ENCODE measurements around the gene VSNL1. TPM values are rescaled to one million over a fixed set of nuclear protein-coding genes. Genes with fewer than 3 reads are reported as not detected.

Gene VSNL1
- polyA plus RNA-seq, 1 experiment: 0.86 TPM

DNA sequence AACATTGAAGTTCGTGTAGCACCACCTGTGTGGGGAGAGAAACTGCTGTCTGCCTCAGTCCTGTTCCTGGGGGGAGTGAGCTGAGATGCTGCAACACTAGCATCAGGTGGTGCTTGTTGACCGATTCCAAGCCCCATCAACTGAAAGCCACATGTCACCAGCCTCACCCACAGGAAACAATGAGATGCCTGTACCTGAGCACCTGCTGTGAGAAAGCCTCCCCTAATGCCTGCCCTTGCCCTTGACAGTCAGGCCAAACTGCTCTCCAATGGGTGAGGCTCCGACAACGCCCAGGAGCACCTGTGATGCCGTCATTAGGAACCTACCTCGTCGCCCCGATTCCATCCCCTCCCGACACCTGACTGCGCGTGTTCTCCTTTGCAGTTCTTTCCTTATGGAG is 108.5 kb downstream of the VSNL1 start:
- POLR2A ChIA-PET: no interaction called here
- DNase-seq (ENCODE audit: low read depth, low spot score): no peak
- H3K9me3 ChIP-seq (ENCODE audit: control insufficient read depth, insufficient read depth, low read length): no peaks in the 10 kb centered on the region
- H3K27me3 ChIP-seq (ENCODE audit: control insufficient read depth, insufficient read depth, low read length): no peaks in the 10 kb centered on the region
- CTCF ChIA-PET: no interaction called here
- H3K4me3 ChIP-seq (ENCODE audit: low read depth, low read length): no peak overlapping the region
- no peak overlapping the region for H3K27ac ChIP-seq (ENCODE audit: low read depth, low read length)
- TF ChIP-seq, protein P1, sequence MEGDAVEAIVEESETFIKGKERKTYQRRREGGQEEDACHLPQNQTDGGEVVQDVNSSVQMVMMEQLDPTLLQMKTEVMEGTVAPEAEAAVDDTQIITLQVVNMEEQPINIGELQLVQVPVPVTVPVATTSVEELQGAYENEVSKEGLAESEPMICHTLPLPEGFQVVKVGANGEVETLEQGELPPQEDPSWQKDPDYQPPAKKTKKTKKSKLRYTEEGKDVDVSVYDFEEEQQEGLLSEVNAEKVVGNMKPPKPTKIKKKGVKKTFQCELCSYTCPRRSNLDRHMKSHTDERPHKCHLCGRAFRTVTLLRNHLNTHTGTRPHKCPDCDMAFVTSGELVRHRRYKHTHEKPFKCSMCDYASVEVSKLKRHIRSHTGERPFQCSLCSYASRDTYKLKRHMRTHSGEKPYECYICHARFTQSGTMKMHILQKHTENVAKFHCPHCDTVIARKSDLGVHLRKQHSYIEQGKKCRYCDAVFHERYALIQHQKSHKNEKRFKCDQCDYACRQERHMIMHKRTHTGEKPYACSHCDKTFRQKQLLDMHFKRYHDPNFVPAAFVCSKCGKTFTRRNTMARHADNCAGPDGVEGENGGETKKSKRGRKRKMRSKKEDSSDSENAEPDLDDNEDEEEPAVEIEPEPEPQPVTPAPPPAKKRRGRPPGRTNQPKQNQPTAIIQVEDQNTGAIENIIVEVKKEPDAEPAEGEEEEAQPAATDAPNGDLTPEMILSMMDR (IDR thresholded peaks at IDR 0.05; ENCODE audit: low read depth, low read length): no peak

DNA sequence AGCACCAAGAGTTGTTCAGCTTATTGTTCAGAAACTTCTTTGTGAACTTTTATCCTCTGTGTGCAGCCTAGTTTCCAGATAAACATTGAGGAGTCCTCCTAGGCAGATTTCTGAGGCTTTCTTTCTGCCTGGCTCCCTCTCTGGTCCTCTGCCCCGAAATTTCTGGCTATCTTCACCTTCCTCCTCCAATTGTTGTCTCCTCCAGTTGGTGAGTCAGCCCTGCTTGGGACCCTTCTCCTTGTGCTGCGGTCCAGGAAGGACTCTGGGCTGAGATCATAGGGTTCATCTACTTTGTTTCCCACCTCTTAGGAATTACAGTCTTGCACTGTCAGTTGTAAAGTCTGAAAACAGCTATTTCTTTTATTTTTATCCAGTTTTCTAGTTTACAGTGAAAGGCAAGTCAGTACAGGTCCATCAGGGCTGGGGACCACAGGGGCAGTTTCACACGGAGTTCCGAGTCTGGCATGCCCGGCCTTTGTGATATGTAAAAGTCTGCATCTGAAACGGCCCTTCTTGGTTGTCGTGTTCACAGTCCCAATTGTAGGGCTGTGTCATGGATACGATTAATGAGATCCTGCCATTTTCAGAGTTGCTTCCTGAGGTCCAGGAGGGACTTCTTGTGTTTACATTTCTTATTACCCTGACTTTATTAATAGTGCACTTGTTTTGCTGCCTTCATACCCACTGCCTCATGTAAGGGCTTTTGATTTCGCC is 112.3 kb downstream of the VSNL1 start:
- no peak overlapping the region for H3K27ac ChIP-seq (ENCODE audit: low read depth, low read length)
- no peaks in the 10 kb centered on the region for H3K27me3 ChIP-seq (ENCODE audit: control insufficient read depth, insufficient read depth, low read length)
- CTCF ChIA-PET: interaction anchor here (4.1 kb wide), 1 partner anchor 18 kb away, joined by 23 read pairs; no protein-coding TSS in a partner anchor
- TF ChIP-seq, protein P1 (IDR thresholded peaks at IDR 0.05; ENCODE audit: low read depth, low read length): no peak
- POLR2A ChIA-PET: no interaction called here
- no peak for DNase-seq (ENCODE audit: low read depth, low spot score)
- H3K4me3 ChIP-seq (ENCODE audit: low read depth, low read length): no peak overlapping the region
- H3K9me3 ChIP-seq (ENCODE audit: control insufficient read depth, insufficient read depth, low read length): no peaks in the 10 kb centered on the region

DNA sequence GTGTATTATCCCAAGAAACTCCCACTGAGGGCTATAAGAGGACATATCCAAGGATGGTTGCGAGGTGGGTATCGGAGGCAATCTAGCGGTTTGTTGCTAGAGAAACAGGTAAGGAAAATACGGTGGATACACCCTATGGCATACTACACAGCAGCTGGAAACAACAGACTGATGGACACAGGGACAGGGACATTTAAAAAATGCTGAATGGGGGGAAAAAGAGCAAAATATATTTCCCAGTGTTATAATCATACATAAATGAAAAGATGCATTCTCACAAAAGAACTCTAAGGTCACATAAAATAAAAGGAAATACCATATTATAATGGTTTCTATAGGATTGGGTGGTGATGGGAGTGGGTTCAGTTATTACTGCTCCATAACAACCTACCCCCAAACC is 117.3 kb downstream of the VSNL1 start:
- Histone ChIP-seq H3K4me3 (ENCODE audit: low read depth, low read length) (no peak overlapping the region), H3K27ac (ENCODE audit: low read depth, low read length) (no peak overlapping the region), H3K9me3 (ENCODE audit: control insufficient read depth, insufficient read depth, low read length) (no peaks in the 10 kb centered on the region), H3K27me3 (ENCODE audit: control insufficient read depth, insufficient read depth, low read length) (no peaks in the 10 kb centered on the region)
- DNase-seq (ENCODE audit: low read depth, low spot score): no peak
- ChIA-PET CTCF (interaction anchor here (1.4 kb wide), 1 partner anchor 13 kb away, joined by 11 read pairs; no protein-coding TSS in a partner anchor), POLR2A (no interaction called here)
- TF ChIP-seq, protein P1 (IDR thresholded peaks at IDR 0.05; ENCODE audit: low read depth, low read length): no peak

DNA sequence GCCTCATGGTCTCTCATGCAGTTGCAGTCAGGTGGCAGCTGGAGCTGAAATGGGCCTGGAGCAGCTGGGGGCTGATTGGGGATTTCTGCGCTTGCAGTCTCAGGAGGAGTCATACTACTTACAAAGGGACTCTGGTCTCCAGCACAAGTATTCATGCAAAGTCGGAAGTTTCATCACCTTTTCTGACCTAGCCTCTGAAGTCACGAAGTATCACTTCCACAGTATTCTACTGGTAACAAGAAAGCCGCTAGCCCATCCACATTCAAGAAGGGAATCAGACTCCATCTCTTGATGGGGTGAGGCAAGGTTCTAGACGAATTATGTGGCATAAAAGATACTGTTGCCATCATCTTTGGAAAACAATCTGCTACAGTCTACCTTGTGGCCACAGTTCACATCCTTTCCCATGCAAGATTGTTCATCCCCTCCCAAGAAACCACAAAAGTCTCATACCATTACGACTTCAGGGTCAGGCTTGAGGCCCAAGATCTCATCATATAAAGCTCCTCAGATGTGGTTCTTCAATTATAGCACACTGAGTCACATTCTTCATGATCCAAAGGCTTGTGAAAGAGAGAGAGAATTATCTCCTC is 117.9 kb downstream of the VSNL1 start:
- no peak overlapping the region for H3K4me3 ChIP-seq (ENCODE audit: low read depth, low read length)
- H3K27me3 ChIP-seq (ENCODE audit: control insufficient read depth, insufficient read depth, low read length): no peaks in the 10 kb centered on the region
- ChIA-PET CTCF (interaction anchor here (1.4 kb wide), 1 partner anchor 13 kb away, joined by 11 read pairs; no protein-coding TSS in a partner anchor), POLR2A (no interaction called here)
- no peak for DNase-seq (ENCODE audit: low read depth, low spot score)
- H3K9me3 ChIP-seq (ENCODE audit: control insufficient read depth, insufficient read depth, low read length): no peaks in the 10 kb centered on the region
- TF ChIP-seq, protein P1 (IDR thresholded peaks at IDR 0.05; ENCODE audit: low read depth, low read length): no peak
- H3K27ac ChIP-seq (ENCODE audit: low read depth, low read length): no peak overlapping the region

DNA sequence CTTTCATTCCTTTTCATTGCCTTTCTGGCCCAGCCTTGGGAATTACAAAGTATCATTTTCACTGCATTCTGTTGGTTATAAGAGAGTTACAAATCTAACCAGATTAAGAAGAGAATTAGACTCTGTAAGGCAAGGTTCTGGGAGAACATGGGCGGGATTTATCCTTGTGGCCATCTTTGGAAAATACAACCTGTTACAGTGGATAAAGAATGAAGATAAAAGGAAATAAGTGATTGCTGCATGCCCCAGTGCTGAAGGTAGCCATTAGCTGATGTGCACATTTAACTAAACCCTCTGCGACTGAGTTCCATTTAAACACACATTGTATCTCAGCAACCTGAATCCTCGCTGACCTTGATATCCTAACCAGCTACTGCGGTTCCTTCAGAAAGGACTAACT is 119.7 kb downstream of the VSNL1 start:
- Histone ChIP-seq H3K9me3 (ENCODE audit: control insufficient read depth, insufficient read depth, low read length) (no peaks in the 10 kb centered on the region), H3K4me3 (ENCODE audit: low read depth, low read length) (no peak overlapping the region), H3K27me3 (ENCODE audit: control insufficient read depth, insufficient read depth, low read length) (no peaks in the 10 kb centered on the region), H3K27ac (ENCODE audit: low read depth, low read length) (no peak overlapping the region)
- CTCF ChIA-PET: interaction anchor here (1.1 to 4.6 kb wide), 2 partner anchors 11 to 887 kb away, joined by 3 to 53 read pairs; no protein-coding TSS in a partner anchor
- TF ChIP-seq, protein P1 (IDR thresholded peaks at IDR 0.05; ENCODE audit: low read depth, low read length): no peak
- DNase-seq (ENCODE audit: low read depth, low spot score): no peak
- POLR2A ChIA-PET: no interaction called here

All from AG04450 (cell line).